NCI-H2227 (cell line): Measurements from ENCODE around the gene ETFB.

ENCODE experiments used
- DNase-seq: peaks from one replicate; lab custom pipeline; 2025; ENCODE audit not compliant: unreplicated experiment; lab: John Stamatoyannopoulos, UW

ETFB gene

GRCh38 chr19:51352783-51353360 is 13.3 kb downstream of the ETFB start:
- DNase-seq, result no peak

- DNase-seq, result no peak
Measured at GRCh38 chr19:51351266-51351990, 14.8 kb downstream of the ETFB start.

DNA sequence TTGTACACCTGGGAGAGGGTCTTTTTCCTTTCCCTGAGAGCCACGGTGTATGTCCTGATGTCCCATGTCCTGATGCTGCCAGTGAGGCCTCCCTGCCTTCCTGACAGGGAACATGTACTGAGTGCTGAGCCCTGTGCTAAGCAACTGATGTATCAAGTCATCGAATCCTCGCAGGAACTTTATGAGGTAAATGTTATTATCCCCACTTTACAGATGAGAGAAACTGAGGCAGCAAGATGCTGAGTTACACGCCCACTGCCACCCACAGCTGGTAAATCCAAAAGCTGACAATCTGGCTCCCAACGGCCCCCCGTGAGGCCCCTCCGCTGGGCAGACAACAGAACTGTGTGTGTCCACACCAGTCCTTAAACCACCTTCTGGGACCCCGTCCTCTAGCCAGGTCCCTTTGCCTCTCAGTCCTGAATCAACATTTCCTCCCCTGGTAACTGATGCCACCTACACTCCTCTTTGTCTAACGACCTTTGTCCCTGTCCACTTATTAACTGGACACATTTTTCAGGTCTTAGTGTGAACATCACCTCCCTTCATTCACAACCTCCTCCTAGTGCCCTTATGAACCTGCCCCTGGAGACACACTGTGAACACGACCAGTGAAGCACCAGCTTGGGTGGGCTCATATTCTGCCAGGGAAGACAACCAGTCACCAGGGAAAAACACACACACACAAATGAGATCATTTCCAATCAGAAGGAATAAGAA is 18.8 kb downstream of the ETFB start:
- no peak for DNase-seq

GRCh38 chr19:51346742-51347141 is 19.4 kb downstream of the ETFB start:
- no peak for DNase-seq

DNA sequence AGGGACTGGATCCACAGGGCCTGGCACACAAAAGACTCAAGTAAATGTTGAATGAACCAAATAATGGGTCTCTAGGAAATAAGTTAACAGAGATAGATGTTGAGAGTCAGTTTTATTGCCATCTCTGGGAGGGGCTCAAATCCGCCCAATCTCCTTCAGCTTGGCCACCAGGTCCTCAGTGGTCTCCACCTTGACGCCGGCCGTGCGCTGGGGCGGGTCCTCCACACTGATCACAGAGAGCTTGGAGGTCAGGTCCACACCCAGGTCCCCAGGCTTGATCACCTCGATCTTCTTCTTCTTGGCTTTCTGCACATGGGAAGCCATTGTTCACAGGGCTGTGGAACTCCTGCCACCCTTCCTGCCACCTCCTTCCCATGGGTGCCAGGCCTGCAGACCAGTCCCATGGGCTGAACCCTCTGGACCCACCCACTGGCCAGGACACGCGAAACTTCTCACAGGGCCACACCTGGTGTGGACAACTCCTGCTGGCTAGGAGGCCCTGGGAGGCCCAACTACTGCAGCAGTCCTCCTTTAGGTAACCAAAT is 21.0 kb downstream of the ETFB start:
- DNase-seq, result no peak

GRCh38 chr19:51342631-51343569 is 23.3 kb downstream of the ETFB start:
- no peak for DNase-seq

- no peak for DNase-seq
Measured at GRCh38 chr19:51341976-51342580, 24.1 kb downstream of the ETFB start, which contains the start of gene VSIG10L. Gene VSIG10L, minus strand, starts transcription at chr19:51342139. Its CDS starts 15 bp downstream, at chr19:51342124.

DNA sequence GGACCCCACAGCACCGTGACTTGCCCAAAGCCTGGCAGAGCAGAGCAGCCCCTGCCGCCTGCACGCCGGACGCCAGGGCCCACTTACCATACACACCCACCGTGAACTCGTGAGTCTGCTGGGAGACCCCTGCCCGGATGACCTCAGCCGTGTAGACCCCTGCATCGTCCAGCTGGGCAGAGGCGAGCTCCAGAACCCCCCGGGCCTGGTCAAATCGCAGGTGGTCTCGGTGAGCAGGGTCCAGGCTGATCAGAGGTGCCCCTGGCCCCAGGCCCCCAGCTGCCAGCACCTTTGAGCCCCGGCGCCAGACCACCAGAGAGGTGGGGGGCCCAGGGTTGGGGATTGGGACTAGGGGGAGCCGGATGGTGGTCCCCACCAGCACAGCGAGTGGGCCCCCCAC is 25.1 kb downstream of the ETFB start:
- no peak for DNase-seq

DNA sequence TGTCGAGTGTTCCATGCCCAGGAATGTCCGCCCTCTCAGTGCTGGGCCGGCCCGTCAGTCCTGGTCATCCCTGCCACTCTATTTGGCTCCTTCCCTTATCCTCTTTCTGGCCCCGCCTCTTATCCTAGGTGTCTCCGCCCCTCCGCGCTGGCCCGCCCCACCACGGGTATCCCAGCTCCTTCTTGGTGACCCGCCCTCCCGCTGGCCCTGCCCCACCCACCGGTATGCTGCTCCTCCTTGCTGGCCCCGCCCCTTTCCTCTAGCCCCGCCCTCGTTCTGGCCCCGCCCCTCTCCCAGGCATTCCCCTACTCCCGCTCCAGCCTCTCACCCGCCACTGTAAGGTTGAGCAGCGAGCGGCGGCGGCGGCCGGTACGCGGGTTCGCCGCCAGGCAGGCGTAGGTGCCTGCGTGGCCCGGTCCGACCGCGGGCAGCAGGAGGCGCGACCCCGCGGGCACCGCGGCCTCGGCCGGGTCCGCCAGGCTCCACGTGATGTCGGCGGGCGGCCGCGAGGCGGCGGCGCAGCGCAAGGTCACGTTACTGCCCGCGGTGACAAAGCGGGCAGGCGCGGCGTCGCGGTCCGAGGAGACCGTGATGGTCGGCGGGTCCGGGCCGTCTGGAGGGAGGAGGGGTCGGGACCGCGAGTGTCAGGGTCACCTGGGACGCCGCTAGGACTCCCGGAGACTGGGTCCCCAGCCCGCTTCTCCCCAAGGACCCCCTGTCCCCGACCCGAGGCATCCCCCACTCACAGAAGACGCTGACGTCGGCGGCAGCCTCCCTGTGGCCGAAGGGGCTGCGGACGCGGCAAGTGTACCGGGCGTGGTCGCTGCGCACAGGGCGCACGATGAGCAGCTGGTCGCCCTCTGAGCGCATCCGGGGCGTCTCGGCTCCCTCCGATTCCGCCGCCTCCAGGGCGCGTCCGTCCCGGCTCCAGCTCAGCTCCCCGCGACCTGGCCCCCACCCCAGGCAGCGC is 26.2 kb downstream of the ETFB start:
- peak; percentile 91 for DNase-seq

- DNase-seq, result peak; percentile 74
Measured at GRCh38 chr19:51339313-51339686, 26.9 kb downstream of the ETFB start.

DNA sequence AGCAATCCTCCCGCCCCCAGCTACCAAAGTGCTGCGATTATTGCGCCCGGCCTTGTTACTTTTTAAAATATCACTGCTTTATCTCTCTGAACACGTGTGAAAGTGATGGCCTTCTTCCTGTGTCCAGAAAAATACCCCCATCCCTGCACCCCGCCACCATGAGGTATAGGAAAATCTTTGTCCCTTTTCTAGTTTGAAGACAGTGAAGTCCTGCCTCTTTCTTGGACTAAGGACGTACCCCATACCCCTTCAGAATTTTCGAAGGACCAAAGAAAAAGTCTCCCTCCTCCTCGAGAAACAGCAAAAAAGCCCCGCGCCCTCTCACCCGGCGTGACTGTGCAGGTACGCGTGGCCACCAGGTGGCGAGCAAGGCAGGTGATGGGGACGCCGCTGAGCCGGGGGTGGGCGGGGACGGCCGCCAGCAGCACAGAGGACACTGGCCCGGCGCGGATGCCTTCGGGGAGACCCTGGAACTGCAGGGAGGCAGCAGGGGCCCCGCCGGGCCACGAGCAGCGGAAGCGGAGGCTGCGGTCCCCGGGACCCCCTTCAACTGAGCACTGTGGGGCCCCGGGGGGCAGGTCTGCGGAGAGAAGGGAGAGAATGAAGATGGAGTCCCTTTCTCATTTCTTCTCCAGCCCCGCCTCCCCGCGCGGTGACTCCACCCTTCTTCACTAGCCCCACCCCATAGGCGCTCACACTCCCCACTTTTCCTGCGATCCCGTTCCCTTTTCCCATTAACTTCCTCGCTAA is 27.4 kb downstream of the ETFB start:
- DNase-seq, result peak; percentile 83

DNA sequence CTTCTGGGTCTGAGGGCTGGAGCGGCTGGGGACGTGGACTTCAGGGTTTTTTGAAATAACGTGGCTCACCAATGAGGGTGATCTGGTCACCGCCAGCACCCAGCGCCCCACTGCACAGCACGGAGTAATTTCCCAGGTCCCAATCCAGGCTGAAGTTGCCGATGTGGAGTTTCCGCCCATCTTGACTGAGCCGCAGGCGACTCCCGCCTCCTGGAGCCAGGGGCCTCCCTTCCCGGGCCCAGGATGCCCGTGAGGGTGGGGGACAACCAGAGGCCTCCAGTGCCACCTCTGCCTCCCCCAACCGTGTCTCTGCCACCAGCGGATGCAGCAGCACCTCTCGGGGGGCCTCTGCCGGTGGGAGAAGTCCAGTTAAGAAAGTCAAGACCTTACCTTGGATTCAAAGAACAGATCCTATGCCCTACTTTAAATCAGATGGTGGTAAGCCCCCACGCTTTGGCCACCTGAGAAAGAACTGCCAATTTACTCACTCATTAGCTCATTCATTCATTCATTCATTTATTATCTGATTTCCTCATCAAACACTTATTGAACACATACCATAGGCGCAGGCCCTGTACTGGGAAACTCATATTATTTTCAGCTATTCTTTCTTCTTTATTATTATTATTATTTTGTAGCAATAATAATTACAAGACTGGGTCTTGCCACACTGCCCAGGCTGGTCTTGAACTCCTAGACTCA is 28.2 kb downstream of the ETFB start:
- DNase-seq, result no peak

GRCh38 chr19:51337141-51337860 is 28.9 kb downstream of the ETFB start:
- no peak for DNase-seq

- DNase-seq, result no peak
Measured at GRCh38 chr19:51333836-51334460, 32.2 kb downstream of the ETFB start.

GRCh38 chr19:51331716-51332115 is 34.5 kb downstream of the ETFB start:
- DNase-seq, result no peak

DNA sequence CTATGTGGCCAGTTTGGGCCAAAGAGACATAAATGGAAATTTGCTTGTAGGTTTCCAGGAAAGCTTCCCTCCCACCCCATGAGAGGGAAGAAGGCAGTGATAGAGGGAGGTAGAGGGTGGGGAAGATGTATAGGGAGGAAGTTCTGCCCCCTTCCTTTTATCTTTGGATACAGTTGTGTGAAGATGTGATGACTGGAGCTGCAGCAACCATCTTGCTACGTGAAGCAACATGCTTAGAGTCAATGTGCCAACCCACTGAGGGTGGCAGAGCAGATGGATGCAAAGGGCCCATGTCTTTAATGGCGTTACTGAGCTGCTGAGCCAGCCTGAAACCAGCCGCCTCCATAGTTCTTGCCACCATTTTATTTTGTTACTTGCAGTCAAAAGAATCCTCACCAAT is 35.0 kb downstream of the ETFB start:
- DNase-seq, result no peak

GRCh38 chr19:51330366-51330765 is 35.8 kb downstream of the ETFB start:
- no peak for DNase-seq
